ENCODE data around the gene ZC3H10. TPM values are rescaled to one million over a fixed set of nuclear protein-coding genes. Genes with fewer than 3 reads are reported as not detected.

The ZC3H10 gene
- total and polyA plus RNA-seq, 2 of the 13 experiments (the other 11 are each of a cell fraction or from before 2014, with no cell fraction given): 0.70 to 2.3 TPM

DNA sequence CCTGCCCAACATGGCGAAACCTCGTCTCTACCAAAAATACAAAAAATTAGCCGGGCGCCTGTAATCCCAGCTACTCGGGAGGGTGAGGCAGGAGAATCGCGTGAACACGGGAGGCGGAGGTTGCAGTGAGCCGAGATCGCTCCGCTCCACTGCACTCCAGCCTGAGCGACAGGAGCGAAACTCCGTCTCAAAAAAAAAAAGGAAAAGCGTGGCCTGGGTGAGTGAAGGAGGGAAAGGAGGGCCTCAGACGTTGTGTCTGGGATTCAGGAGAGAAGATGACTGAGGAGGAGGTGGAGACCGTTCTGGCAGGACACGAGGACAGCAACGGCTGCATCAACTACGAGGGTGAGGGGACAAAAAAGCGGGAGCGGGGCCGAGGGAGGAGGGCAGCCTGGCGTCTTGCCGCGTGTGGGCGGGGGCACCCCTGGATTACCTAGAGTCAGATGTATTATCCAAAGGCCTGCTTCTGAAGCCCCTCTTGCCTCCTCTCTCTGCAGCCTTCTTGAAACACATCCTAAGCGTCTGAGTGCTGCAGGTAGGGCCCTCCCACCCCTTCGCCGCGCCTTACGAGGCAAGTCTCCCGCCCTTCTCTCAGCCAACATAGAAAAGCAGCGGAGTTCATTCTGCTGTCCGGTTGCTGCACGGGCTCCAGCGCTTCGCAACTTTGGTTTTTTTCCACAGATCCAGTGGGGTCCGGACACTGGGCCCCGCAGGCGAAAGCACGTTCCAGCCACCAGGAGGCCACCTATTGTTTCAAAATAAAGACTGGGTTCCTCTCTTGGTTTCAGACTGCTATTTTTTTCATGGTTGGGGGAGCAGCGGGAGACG, 39.3 kb downstream of the ZC3H10 start (continued):
- TF ChIP-seq MNT (IDR thresholded peaks at IDR 0.05) (no peak), KDM5A (IDR thresholded peaks at IDR 0.05; ENCODE audit: borderline replicate concordance, low read length) (no peak), HBP1 (CRISPR knock-in tag; IDR thresholded peaks at IDR 0.05; ENCODE audit: low read depth) (peak; percentile 25; the same call in 1 of the 2 replicates), NCOA1 (CRISPR knock-in tag; IDR thresholded peaks at IDR 0.05) (no peak), THAP11 (CRISPR knock-in tag; IDR thresholded peaks at IDR 0.05) (peak; percentile 59), GZF1 (CRISPR knock-in tag; IDR thresholded peaks at IDR 0.05) (peak; percentile 27; the same call in 1 of the 2 replicates), TRIM24 (CRISPR knock-in tag; IDR thresholded peaks at IDR 0.05) (no peak), PCBP1 (IDR thresholded peaks at IDR 0.05; ENCODE audit: borderline replicate concordance, low read depth, low read length) (0 out of 2 replicates have a peak, but pooled peaks have one; percentile 25), HOXA5 (CRISPR knock-in tag; IDR thresholded peaks at IDR 0.05) (no peak; the same call in 1 of the 2 replicates), THYN1 (CRISPR knock-in tag; IDR thresholded peaks at IDR 0.05; ENCODE audit: borderline replicate concordance, low read depth) (no peak), KDM5B (CRISPR knock-in tag; IDR thresholded peaks at IDR 0.05; ENCODE audit: borderline replicate concordance) (peak; percentile 23; the same call in 1 of the 2 replicates), SOX6 (IDR thresholded peaks at IDR 0.05) (no peak), SOX6 (CRISPR knock-in tag; IDR thresholded peaks at IDR 0.05) (peak; percentile 86), NFKB2 (CRISPR knock-in tag; IDR thresholded peaks at IDR 0.05; ENCODE audit: borderline replicate concordance) (peak; percentile 75; the same call in 1 of the 2 replicates), REST (IDR thresholded peaks at IDR 0.05; ENCODE audit: borderline replicate concordance in 1 of 2, low read depth in 1 of 2, low read length in 2 of 2) (0 out of 4 replicates have a peak, but pooled peaks of 1 of the 2 experiments have one; percentile 24), SSRP1 (CRISPR knock-in tag; IDR thresholded peaks at IDR 0.05) (peak; percentile 26; the same call in 1 of the 2 replicates), ZNF792 (CRISPR knock-in tag; IDR thresholded peaks at IDR 0.05) (peak; percentile 18; the same call in 1 of the 2 replicates), RORA (CRISPR knock-in tag; IDR thresholded peaks at IDR 0.05) (no peak)
- TF ChIP-seq, protein P1, sequence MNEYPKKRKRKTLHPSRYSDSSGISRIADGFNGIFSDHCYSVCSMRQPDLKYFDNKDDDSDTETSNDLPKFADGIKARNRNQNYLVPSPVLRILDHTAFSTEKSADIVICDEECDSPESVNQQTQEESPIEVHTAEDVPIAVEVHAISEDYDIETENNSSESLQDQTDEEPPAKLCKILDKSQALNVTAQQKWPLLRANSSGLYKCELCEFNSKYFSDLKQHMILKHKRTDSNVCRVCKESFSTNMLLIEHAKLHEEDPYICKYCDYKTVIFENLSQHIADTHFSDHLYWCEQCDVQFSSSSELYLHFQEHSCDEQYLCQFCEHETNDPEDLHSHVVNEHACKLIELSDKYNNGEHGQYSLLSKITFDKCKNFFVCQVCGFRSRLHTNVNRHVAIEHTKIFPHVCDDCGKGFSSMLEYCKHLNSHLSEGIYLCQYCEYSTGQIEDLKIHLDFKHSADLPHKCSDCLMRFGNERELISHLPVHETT (CRISPR knock-in tag; conservative IDR thresholded peaks at IDR 0.05): no peak
- TF ChIP-seq, protein P2, sequence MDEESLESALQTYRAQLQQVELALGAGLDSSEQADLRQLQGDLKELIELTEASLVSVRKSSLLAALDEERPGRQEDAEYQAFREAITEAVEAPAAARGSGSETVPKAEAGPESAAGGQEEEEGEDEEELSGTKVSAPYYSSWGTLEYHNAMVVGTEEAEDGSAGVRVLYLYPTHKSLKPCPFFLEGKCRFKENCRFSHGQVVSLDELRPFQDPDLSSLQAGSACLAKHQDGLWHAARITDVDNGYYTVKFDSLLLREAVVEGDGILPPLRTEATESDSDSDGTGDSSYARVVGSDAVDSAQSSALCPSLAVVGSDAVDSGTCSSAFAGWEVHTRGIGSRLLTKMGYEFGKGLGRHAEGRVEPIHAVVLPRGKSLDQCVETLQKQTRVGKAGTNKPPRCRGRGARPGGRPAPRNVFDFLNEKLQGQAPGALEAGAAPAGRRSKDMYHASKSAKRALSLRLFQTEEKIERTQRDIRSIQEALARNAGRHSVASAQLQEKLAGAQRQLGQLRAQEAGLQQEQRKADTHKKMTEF (CRISPR knock-in tag; IDR thresholded peaks at IDR 0.05): 0 out of 2 replicates have a peak, but pooled peaks have one; percentile 17

Data from HepG2 (cell line).